Trophoblast cell (in vitro differentiated cells and primary cell): ENCODE data around the gene DRAXIN.

Source experiments
- DNase-seq, 2 donors: peaks; one replicate each; pipeline ENCODE4 v3.0.0-alpha.2; 2016
- H2AFZ ChIP-seq: 2 replicates; pipeline ENCODE4 v1.6.1; 2013; ENCODE audit warnings: low read length, moderate library complexity, mild to moderate bottlenecking; ENCODE audit not compliant: insufficient read depth, poor library complexity
- H2AK5ac ChIP-seq: 2 replicates; pipeline ENCODE4 v1.6.1; 2013; ENCODE audit warnings: mild to moderate bottlenecking, low read length
- H2BK120ac ChIP-seq: 2 replicates; pipeline ENCODE4 v1.6.1; 2013; ENCODE audit warnings: low read length, mild to moderate bottlenecking, moderate library complexity; ENCODE audit not compliant: insufficient read depth, poor library complexity
- H2BK12ac ChIP-seq: 2 replicates; pipeline ENCODE4 v1.6.1; 2013; ENCODE audit warnings: mild to moderate bottlenecking, low read length, moderate library complexity
- H2BK5ac ChIP-seq: 2 replicates; pipeline ENCODE4 v1.6.1; 2013; ENCODE audit warnings: low read length, low read depth, moderate library complexity, mild to moderate bottlenecking; ENCODE audit not compliant: poor library complexity
- H3K14ac ChIP-seq: 2 replicates; pipeline ENCODE4 v1.6.1; 2013; ENCODE audit warnings: mild to moderate bottlenecking, low read length
- H3K18ac ChIP-seq: 2 replicates; pipeline ENCODE4 v1.6.1; 2013; ENCODE audit warnings: mild to moderate bottlenecking, low read length
- H3K23ac ChIP-seq: 2 replicates; pipeline ENCODE4 v1.6.1; 2013; ENCODE audit warnings: low read length
- H3K27ac ChIP-seq: 2 replicates; pipeline ENCODE4 v1.5.1; 2013; ENCODE audit warnings: low read depth, mild to moderate bottlenecking, inconsistent platforms, low read length, moderate library complexity
- H3K27me3 ChIP-seq: 2 replicates; pipeline ENCODE4 v1.6.1; 2013; ENCODE audit warnings: inconsistent platforms, mild to moderate bottlenecking, low read length, moderate library complexity; ENCODE audit not compliant: insufficient read depth
- H3K36me3 ChIP-seq, 2 experiments: 1 replicate in 1 of 2; 2 replicates in 1 of 2; pipeline ENCODE4 v1.6.1; 2013; ENCODE audit warnings: low read length in 2 of 2, mild to moderate bottlenecking in 2 of 2, moderate library complexity in 1 of 2; ENCODE audit not compliant: insufficient read depth in 2 of 2, control insufficient read depth in 1 of 2
- H3K4ac ChIP-seq: 2 replicates; pipeline ENCODE4 v1.6.1; 2013; ENCODE audit warnings: low read depth, mild to moderate bottlenecking, low read length, moderate library complexity
- H3K4me1 ChIP-seq, 2 experiments: 1 replicate in 1 of 2; 2 replicates in 1 of 2; pipeline ENCODE4 v1.6.1; 2013; ENCODE audit warnings: low read length in 2 of 2, mild to moderate bottlenecking in 2 of 2, moderate library complexity in 1 of 2; ENCODE audit not compliant: insufficient read depth in 2 of 2, control insufficient read depth in 1 of 2
- H3K4me2 ChIP-seq: 2 replicates; pipeline ENCODE4 v1.6.1; 2013; ENCODE audit warnings: inconsistent platforms, mild to moderate bottlenecking, low read length, moderate library complexity
- H3K4me3 ChIP-seq: 2 replicates; pipeline ENCODE4 v1.5.1; 2013; ENCODE audit warnings: mild to moderate bottlenecking, low read depth, low read length, inconsistent platforms
- H3K79me1 ChIP-seq: one replicate; pipeline ENCODE4 v1.6.1; 2013; ENCODE audit warnings: low read length
- H3K79me2 ChIP-seq: 2 replicates; pipeline ENCODE4 v1.6.1; 2013; ENCODE audit warnings: low read length, mild to moderate bottlenecking; ENCODE audit not compliant: control insufficient read depth, insufficient read depth, poor library complexity
- H3K9ac ChIP-seq: 2 replicates; pipeline ENCODE4 v1.6.1; 2013; ENCODE audit warnings: mild to moderate bottlenecking, low read length
- H3K9me3 ChIP-seq: 2 replicates; pipeline ENCODE4 v1.6.1; 2013; ENCODE audit warnings: low read depth, mild to moderate bottlenecking, control low read depth, inconsistent platforms, low read length; ENCODE audit not compliant: insufficient read depth
- H4K12ac ChIP-seq: 2 replicates; pipeline ENCODE4 v1.6.1; 2013; ENCODE audit warnings: low read depth, mild to moderate bottlenecking, low read length, moderate library complexity
- H4K8ac ChIP-seq: 2 replicates; pipeline ENCODE4 v1.6.1; 2013; ENCODE audit warnings: low read depth, mild to moderate bottlenecking, low read length, moderate library complexity
- H4K91ac ChIP-seq: one replicate; pipeline ENCODE4 v1.6.1; 2013; ENCODE audit warnings: low read depth, mild to moderate bottlenecking, low read length, moderate library complexity
- WGBS: extraction: QIAGEN DNeasy Blood & Tissue Kit; methylation state at CpG from one replicate; pipeline ENCODE4 v1.1.7; 2013; ENCODE audit warnings: missing lambda C conversion rate; ENCODE audit not compliant: insufficient read length, insufficient coverage; ENCODE audit errors: extremely low coverage; 5-methylcytosine and 5-hydroxymethylcytosine counted together

DRAXIN gene

DNA sequence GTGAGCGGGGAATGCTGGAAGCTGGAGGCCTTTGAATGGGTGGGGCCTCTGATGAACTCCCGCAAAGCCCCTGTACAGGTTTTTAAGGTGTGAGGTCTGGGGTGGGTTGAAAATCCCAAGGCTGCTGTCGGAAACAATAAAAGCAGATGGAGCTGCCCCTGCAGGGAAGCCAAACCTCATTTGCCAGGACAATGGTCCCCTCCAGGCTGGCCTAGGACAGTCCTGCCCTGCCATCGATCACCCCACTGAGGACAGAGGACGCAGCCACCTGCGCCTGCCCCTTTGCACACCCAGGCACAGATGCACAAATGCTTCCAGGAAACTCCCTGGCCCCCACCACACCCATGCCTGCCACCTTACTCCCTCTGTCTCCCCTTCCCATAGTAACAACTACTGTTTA, 4.4 kb downstream of the DRAXIN start:
- WGBS: no CpG with 5 or more reads among the region's 6 CpGs
- Histone ChIP-seq H2AFZ (no peak overlapping the region), H3K9me3 (no peaks in the 10 kb centered on the region), H3K4me1 (peaks cover 0 to 3% of the 10 kb centered on the region in 2 experiments), H3K4me3 (no peak overlapping the region), H2BK120ac (no peak overlapping the region), H3K79me1 (peaks cover 4% of the 10 kb centered on the region), H3K14ac (no peak overlapping the region), H3K27ac (no peak overlapping the region), H3K36me3 (no peaks in the 10 kb centered on the region), H4K8ac (no peak overlapping the region), H2AK5ac (no peak overlapping the region), H3K23ac (no peak overlapping the region), H3K9ac (no peak overlapping the region), H2BK5ac (no peak overlapping the region), H3K4me2 (no peak overlapping the region), H2BK12ac (no peak overlapping the region), H4K12ac (no peak overlapping the region), H3K79me2 (peaks cover 3% of the 10 kb centered on the region), H3K18ac (no peak overlapping the region), H3K27me3 (peaks cover 24% of the 10 kb centered on the region), H4K91ac (no peak overlapping the region), H3K4ac (no peak overlapping the region)
- no peak for DNase-seq

DNA sequence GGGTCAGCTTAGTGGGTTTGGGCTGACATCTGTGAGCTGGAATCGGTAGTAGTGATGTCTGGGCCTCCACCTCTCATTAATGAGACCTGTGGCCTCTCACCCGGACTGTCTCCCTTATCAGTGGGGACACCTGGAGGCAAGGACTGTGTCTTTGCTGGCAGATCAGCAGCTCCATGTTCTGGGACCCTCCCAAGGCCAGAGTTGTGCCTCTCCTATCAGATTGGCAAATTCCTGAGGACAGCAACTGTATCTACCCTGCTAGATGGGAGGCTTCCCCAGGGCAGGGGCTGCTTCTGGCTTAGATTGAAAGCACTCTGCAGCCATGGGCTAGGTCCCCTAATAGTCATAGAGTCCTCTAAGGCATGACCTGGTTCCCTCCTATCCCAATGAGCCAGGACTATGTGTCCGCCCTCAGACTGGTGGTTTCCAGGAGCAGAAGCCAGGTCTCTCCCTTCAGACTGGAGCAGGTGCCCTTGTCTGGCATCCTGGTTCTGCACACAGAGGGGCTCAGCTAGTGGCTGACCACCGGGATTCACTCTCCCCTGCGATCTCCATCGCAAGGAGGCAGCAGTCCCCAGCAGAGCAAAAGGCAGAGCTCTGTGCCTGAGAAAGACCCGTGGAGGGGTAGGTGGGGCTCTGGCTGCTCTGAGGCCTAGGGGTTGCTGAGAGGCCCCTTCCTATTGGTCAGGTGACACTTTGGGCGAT, 5.8 kb downstream of the DRAXIN start:
- Histone ChIP-seq H3K27me3 (peaks cover 10% of the 10 kb centered on the region), H3K9ac (no peak overlapping the region), H2BK5ac (no peak overlapping the region), H3K4ac (no peak overlapping the region), H3K4me3 (no peak overlapping the region), H2BK120ac (no peak overlapping the region), H4K8ac (no peak overlapping the region), H3K18ac (no peak overlapping the region), H4K91ac (no peak overlapping the region), H3K36me3 (no peaks in the 10 kb centered on the region), H3K9me3 (peaks cover 5% of the 10 kb centered on the region), H3K27ac (no peak overlapping the region), H3K23ac (no peak overlapping the region), H2AK5ac (no peak overlapping the region), H2AFZ (no peak overlapping the region), H4K12ac (no peak overlapping the region), H3K4me2 (no peak overlapping the region), H3K79me1 (no peaks in the 10 kb centered on the region), H3K4me1 (no peaks in the 10 kb centered on the region), H3K14ac (no peak overlapping the region), H3K79me2 (no peaks in the 10 kb centered on the region), H2BK12ac (no peak overlapping the region)
- no peak for DNase-seq
- WGBS: no CpG with 5 or more reads among the region's 8 CpGs

DNA sequence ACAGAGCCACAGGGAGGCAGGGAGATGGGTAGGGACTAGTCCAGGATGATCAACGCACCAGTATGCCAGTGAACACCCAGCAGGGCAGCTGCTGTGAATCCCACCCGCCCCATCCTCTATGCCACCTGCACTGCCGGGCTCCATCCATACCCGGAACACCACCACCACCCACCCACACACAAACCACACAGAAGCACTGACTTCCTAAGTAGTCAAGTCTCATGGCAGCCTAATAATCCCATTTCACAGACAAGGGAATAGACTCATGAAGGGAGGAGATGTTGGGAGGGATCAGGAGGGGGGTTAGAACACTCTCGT, 6.3 kb downstream of the DRAXIN start:
- H4K8ac ChIP-seq: no peak overlapping the region
- no peak overlapping the region for H2BK5ac ChIP-seq
- no peak overlapping the region for H3K23ac ChIP-seq
- no peak overlapping the region for H3K14ac ChIP-seq
- no peaks in the 10 kb centered on the region for H3K79me2 ChIP-seq
- no peaks in the 10 kb centered on the region for H3K36me3 ChIP-seq
- no peak overlapping the region for H3K18ac ChIP-seq
- H4K91ac ChIP-seq: no peak overlapping the region
- H3K4me1 ChIP-seq: no peaks in the 10 kb centered on the region
- DNase-seq: no peak
- H3K79me1 ChIP-seq: no peaks in the 10 kb centered on the region
- no peak overlapping the region for H3K9ac ChIP-seq
- no CpG with 5 or more reads among the region's 5 CpGs for WGBS
- no peak overlapping the region for H4K12ac ChIP-seq
- H2BK120ac ChIP-seq: no peak overlapping the region
- H3K4ac ChIP-seq: no peak overlapping the region
- no peak overlapping the region for H3K4me3 ChIP-seq
- no peak overlapping the region for H3K27ac ChIP-seq
- H3K9me3 ChIP-seq: peaks cover 6% of the 10 kb centered on the region
- peaks cover 6% of the 10 kb centered on the region for H3K27me3 ChIP-seq
- no peak overlapping the region for H2AFZ ChIP-seq
- H3K4me2 ChIP-seq: no peak overlapping the region
- no peak overlapping the region for H2BK12ac ChIP-seq
- H2AK5ac ChIP-seq: no peak overlapping the region

DNA sequence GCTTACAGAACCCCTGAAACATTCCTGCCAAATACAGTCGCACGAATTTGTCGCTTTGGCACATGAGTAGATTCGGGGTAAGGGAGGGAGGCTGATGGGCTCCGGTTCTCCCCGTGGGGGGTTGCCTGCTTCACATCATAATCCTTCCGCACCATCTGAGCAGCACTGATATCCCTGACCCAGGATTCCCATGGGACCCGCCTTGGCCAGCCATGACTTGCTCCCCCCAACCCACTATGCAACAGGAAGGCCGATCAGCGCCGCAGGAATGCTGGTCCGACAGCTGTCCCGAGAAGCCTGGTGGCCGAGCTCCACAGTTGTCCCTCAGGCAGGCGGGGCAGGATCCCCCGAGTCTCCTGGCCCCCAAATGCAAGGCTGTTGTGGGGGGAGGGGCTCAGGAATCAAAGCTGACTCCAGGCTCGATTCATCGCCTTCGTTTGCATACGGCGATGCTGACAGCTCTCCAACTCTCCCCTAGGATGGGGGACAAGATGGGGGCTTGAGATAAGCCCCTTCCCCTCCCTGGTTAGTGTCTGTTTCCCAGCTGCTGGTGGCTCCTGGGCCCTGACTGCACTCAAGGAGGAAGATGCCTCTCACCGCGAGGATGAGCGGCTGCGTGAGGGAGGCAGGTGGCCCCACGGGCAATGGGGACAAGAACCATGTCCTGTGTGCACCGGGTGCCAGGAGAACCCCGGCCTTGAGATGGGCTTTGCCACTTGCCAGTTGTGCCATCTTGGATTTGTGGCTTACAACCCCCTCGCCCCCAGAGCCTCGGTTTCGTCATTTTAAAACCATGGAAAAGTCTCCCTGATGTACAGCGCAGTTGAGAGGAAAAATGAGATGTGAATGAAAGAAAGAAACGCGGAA, 9.3 kb downstream of the DRAXIN start:
- H3K4me1 ChIP-seq: no peaks in the 10 kb centered on the region
- H3K9me3 ChIP-seq: peaks cover 6% of the 10 kb centered on the region
- H2BK5ac ChIP-seq: no peak overlapping the region
- H3K23ac ChIP-seq: no peak overlapping the region
- no peak overlapping the region for H2BK120ac ChIP-seq
- H3K27ac ChIP-seq: no peak overlapping the region
- no peak overlapping the region for H3K18ac ChIP-seq
- no peaks in the 10 kb centered on the region for H3K27me3 ChIP-seq
- H3K14ac ChIP-seq: no peak overlapping the region
- no peak overlapping the region for H4K8ac ChIP-seq
- H2AK5ac ChIP-seq: no peak overlapping the region
- H3K79me2 ChIP-seq: no peaks in the 10 kb centered on the region
- no peak overlapping the region for H2BK12ac ChIP-seq
- no CpG with 5 or more reads among the region's 34 CpGs for WGBS
- H4K12ac ChIP-seq: no peak overlapping the region
- no peak overlapping the region for H4K91ac ChIP-seq
- DNase-seq: no peak
- H3K4me2 ChIP-seq: no peak overlapping the region
- H3K79me1 ChIP-seq: no peaks in the 10 kb centered on the region
- H3K36me3 ChIP-seq: no peaks in the 10 kb centered on the region
- H3K4me3 ChIP-seq: no peak overlapping the region
- no peak overlapping the region for H3K9ac ChIP-seq
- no peak overlapping the region for H3K4ac ChIP-seq
- H2AFZ ChIP-seq: no peak overlapping the region
